Measurements from ENCODE around the gene PRKCA.
A peak's percentile ranks its signal among the peaks of the same experiment; 100 is the strongest.

The PRKCA gene

DNA sequence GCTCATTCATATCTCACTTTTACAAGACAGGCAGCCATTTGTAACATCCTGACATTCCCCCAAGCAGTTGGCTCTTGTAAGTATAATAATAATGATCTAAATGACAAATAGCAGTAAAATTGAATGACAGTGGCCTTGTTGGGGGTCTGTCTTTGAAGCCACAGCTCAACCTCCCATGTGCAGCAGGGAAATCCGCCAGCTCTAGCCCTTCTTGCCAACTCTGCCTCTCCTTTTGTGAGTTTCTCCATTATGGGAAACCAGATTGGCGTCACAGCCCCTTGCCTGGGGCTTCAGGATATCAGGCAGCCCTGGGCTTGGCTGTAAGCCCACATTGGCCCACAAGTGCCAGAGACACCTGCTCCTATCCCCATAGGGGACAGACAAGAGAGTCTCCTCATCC, 462.1 kb downstream of the PRKCA start:
- H3K4me1 ChIP-seq = no peaks in the 10 kb centered on the region
- H3K9me3 ChIP-seq = no peaks in the 10 kb centered on the region
- DNase-seq (ENCODE audit: low spot score in 2 of 2) = peak in 1 of 2 experiments; percentile 17
- H3K27me3 ChIP-seq (ENCODE audit: low read depth) = no peaks in the 10 kb centered on the region
- no peaks in the 10 kb centered on the region for H3K36me3 ChIP-seq (replicated peaks)
- H3K4me3 ChIP-seq = no peak overlapping the region
- in situ Hi-C loops (cut with MboI; ENCODE audit: low sequenced_read_pairs) = no loop called here

GRCh38 chr17:66767154-66767933, 464.9 kb downstream of the PRKCA start:
- in situ Hi-C loops (cut with MboI; ENCODE audit: low sequenced_read_pairs) = no loop called here

DNA sequence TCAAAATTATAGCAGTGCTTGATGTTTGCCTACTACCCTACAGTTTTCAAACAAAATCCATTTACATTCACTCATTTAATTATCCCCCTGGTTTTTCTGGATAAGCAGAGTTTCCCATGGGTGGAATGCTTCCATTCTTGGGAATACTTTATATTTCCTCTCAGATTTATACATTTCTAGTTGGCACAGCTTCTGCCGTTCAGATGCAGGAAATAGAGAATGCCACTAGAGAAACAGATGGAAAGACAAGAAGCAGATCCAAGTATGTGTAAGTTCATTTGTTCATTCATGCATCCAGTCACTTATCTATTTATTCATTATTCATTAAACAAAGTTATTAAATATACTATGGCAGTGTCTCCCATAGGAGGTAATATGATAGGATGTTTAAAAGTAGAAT, 467.5 kb downstream of the PRKCA start:
- Histone ChIP-seq H3K36me3 (replicated peaks) (no peaks in the 10 kb centered on the region), H3K4me1 (no peaks in the 10 kb centered on the region), H3K9me3 (no peaks in the 10 kb centered on the region), H3K27me3 (ENCODE audit: low read depth) (no peaks in the 10 kb centered on the region), H3K4me3 (no peak overlapping the region)
- in situ Hi-C loops (cut with MboI; ENCODE audit: low sequenced_read_pairs) = no loop called here
- DNase-seq (ENCODE audit: low spot score in 2 of 2) = no peak

More at GRCh38 chr17:66767154-66767933, 464.9 kb downstream of the PRKCA start:
- no peaks in the 10 kb centered on the region for H3K27me3 ChIP-seq (ENCODE audit: low read depth)
- no peaks in the 10 kb centered on the region for H3K9me3 ChIP-seq
- no peak overlapping the region for H3K4me3 ChIP-seq
- no peaks in the 10 kb centered on the region for H3K36me3 ChIP-seq (replicated peaks)
- H3K4me1 ChIP-seq = no peaks in the 10 kb centered on the region
- no peak for DNase-seq (ENCODE audit: low spot score in 2 of 2)

GRCh38 chr17:66772148-66772812, 469.9 kb downstream of the PRKCA start:
- Histone ChIP-seq H3K27me3 (ENCODE audit: low read depth) (no peaks in the 10 kb centered on the region), H3K36me3 (replicated peaks) (no peaks in the 10 kb centered on the region), H3K4me1 (no peaks in the 10 kb centered on the region), H3K9me3 (no peaks in the 10 kb centered on the region), H3K4me3 (no peak overlapping the region)
- in situ Hi-C loops (cut with MboI; ENCODE audit: low sequenced_read_pairs) = no loop called here
- DNase-seq (ENCODE audit: low spot score in 2 of 2) = no peak

DNA sequence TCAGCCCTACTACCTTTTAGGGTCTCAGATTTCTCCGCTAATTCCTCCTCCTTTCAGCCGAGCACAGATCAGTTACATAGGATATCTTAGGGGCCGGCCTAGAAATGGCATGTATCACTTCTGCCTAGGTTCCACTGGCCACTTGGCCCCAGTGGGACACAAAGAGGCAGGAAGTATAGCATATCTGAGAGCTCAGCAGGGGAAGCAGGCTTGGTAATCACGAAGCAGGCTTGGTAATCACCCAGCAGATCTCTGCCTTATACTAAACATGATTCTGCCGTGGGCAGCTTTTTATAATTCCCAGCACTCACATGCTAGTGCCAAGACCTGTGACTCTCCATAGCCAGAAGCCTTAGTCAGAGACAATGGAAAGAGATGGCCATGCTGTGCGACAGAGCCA, 472.9 kb downstream of the PRKCA start:
- Histone ChIP-seq H3K27me3 (ENCODE audit: low read depth) (no peaks in the 10 kb centered on the region), H3K9me3 (no peaks in the 10 kb centered on the region), H3K4me1 (peaks cover 7% of the 10 kb centered on the region), H3K4me3 (no peak overlapping the region), H3K36me3 (replicated peaks) (no peaks in the 10 kb centered on the region)
- DNase-seq (ENCODE audit: low spot score in 2 of 2) = no peak
- in situ Hi-C loops (cut with MboI; ENCODE audit: low sequenced_read_pairs) = no loop called here

DNA sequence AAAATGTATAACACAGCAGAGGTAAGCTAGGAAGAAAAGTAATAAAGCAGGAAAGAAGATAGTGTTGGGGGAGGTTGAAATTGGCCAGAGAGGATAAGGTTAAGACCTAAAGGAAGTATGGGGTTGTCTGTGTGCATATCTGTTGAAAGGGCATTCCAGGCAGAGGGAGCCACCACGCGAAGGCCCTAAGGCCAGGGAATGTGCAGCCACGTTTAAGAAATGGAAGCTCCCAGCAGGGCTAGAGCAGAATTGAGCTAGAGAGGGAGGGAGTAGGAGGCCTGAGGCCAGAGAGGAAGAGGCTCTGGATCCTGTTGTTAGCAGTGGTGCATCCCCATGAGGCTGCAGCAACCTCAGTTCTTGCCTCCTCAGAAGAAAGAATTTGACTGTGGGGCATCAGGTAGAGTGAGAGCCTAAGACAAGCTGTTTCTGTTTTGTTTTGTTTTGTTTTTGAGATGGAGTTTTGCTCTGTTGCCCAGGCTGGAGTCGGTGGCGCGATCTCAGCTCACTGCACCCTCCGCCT, 473.5 kb downstream of the PRKCA start:
- H3K4me3 ChIP-seq = no peak overlapping the region
- H3K36me3 ChIP-seq (replicated peaks) = no peaks in the 10 kb centered on the region
- in situ Hi-C loops (cut with MboI; ENCODE audit: low sequenced_read_pairs) = no loop called here
- H3K9me3 ChIP-seq = no peaks in the 10 kb centered on the region
- DNase-seq (ENCODE audit: low spot score in 2 of 2) = no peak
- no peaks in the 10 kb centered on the region for H3K27me3 ChIP-seq (ENCODE audit: low read depth)
- H3K4me1 ChIP-seq = peaks cover 7% of the 10 kb centered on the region

DNA sequence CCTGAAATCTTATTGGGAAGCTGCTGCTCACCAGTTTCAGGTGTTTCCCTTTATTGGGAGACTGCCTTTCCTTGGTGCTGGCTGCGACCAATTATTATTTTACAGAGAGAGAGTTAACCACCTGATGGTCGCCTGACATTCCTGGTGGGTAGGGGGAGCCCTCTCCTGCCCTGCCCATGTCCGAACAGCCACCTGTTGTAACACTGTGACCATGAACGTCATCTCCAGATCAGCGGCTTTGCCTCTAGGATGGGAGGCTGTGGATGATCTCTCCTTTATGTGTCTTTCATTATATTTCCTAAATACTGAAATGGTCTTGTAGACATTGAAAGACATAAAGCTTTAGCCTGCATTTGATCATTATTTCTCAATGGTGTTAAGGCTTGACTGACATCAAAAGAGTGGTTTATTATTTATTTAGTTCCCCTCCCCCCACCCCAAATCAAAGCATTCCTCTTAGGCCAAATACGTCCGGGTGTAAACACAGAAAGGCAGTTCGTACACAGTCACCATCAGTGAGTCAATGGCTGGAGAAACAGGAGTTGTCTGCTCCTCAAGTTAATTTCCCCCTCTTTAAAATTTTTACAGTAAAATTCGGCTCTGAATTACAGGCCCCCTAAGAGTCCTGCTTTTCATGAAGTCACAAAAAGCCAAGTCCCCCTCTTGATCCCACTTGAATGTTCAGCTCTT, 474.7 kb downstream of the PRKCA start:
- in situ Hi-C loops (cut with MboI; ENCODE audit: low sequenced_read_pairs) = no loop called here
- H3K4me1 ChIP-seq = peaks cover 7% of the 10 kb centered on the region

DNA sequence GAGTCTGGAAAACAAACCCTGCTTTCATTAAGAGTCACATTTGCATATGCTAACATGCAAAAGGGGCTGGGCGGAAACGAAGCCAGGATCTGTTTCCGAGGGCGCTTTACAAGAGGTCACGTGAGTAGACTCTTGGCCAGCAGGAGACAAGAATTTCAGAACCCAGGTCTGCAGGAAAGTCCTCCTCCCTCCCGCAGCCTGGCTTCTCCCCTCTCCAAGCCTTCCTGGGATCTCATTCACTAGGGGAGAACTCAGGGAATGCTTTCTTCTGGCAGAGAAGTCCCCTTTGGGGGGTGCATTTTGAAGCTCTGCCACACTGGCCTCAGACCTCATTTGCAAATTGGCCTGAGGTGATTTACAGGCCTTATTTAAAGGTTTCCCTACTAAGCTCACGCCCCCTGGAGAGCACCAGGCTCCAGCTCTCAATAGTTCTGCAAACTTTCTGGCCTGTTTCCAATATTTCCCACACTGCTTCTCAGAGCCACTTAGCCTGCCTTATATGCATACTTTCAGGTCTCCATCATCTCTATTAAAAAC, 475.3 kb downstream of the PRKCA start:
- DNase-seq (ENCODE audit: low spot score in 2 of 2) = peak; percentile 70 to 73
- Histone ChIP-seq H3K36me3 (replicated peaks) (no peaks in the 10 kb centered on the region), H3K4me3 (no peak overlapping the region), H3K9me3 (no peaks in the 10 kb centered on the region), H3K4me1 (peaks cover 7% of the 10 kb centered on the region), H3K27me3 (ENCODE audit: low read depth) (no peaks in the 10 kb centered on the region)
- in situ Hi-C loops (cut with MboI; ENCODE audit: low sequenced_read_pairs) = no loop called here

More for the DNA sequence above, 474.7 kb downstream of the PRKCA start:
- Histone ChIP-seq H3K36me3 (replicated peaks) (no peaks in the 10 kb centered on the region), H3K27me3 (ENCODE audit: low read depth) (no peaks in the 10 kb centered on the region), H3K9me3 (no peaks in the 10 kb centered on the region), H3K4me3 (no peak overlapping the region)
- no peak for DNase-seq (ENCODE audit: low spot score in 2 of 2)

DNA sequence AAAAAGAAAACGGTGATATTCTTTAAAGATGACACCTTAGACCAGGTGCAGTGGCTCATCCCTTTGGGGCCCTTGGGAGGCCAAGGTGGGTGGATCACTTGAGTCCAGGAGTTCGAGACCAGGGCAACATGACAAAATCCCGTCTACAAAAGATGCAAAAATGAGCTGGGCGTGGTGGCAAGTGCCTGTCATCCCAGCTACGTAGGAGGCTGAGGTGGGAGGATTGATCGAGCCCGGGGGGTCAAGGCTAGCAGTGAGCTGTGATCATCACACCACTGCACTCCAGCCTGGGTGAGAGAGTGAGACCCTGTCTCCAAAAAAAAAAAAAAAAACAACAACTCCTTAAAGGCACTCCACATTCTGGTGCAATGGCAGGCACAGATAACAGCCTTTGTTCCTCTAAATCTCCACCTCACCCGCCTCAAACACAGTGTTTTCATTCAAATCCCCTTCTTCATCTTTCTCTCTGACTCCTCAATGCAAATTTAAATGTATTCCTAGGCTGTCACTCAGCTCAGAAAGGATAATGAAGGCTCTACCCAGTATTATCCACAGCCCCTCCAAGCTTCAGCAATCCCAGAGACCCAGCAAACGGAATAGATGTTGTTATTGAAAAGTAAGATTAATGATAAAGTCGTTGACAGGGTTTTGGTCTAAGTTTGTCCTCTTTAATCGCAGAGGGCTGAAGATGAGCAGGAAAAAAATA, 476.3 kb downstream of the PRKCA start:
- no peaks in the 10 kb centered on the region for H3K9me3 ChIP-seq
- H3K36me3 ChIP-seq (replicated peaks) = no peaks in the 10 kb centered on the region
- in situ Hi-C loops (cut with MboI; ENCODE audit: low sequenced_read_pairs) = no loop called here
- peaks cover 7% of the 10 kb centered on the region for H3K4me1 ChIP-seq
- no peak for DNase-seq (ENCODE audit: low spot score in 2 of 2)
- H3K27me3 ChIP-seq (ENCODE audit: low read depth) = no peaks in the 10 kb centered on the region
- H3K4me3 ChIP-seq = no peak overlapping the region

GRCh38 chr17:66779237-66779606, 476.8 kb downstream of the PRKCA start:
- no peaks in the 10 kb centered on the region for H3K9me3 ChIP-seq
- peaks cover 7% of the 10 kb centered on the region for H3K4me1 ChIP-seq
- DNase-seq (ENCODE audit: low spot score in 2 of 2) = no peak
- no peaks in the 10 kb centered on the region for H3K27me3 ChIP-seq (ENCODE audit: low read depth)
- no peaks in the 10 kb centered on the region for H3K36me3 ChIP-seq (replicated peaks)
- in situ Hi-C loops (cut with MboI; ENCODE audit: low sequenced_read_pairs) = no loop called here
- no peak overlapping the region for H3K4me3 ChIP-seq

- H3K9me3 ChIP-seq = no peaks in the 10 kb centered on the region
- H3K4me1 ChIP-seq = peaks cover 7% of the 10 kb centered on the region
- H3K36me3 ChIP-seq (replicated peaks) = no peaks in the 10 kb centered on the region
- DNase-seq (ENCODE audit: low spot score in 2 of 2) = no peak
- no peaks in the 10 kb centered on the region for H3K27me3 ChIP-seq (ENCODE audit: low read depth)
- in situ Hi-C loops (cut with MboI; ENCODE audit: low sequenced_read_pairs) = no loop called here
- H3K4me3 ChIP-seq = no peak overlapping the region
Observed at GRCh38 chr17:66781135-66781534, 478.7 kb downstream of the PRKCA start.

DNA sequence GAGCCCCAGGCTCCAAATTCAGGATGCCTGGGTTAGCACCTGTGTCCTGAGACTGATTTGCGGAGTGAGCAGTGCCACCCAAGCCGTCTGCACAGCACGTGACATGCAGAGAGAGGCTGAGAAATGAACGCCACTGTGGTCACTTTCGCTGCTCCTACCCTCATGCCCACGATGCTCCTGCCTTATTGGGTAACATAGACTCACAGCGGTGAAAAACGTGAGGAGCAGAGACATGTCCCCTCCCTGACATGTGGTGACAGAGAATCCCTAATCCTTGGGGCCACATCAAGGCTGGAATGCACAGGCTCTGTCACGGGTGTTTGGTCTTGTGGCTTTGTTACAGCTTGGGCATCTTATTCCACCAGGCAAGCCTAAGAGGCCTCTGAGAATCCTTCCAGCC, 480.4 kb downstream of the PRKCA start:
- no peak for DNase-seq (ENCODE audit: low spot score in 2 of 2)
- H3K4me1 ChIP-seq = peaks cover 2% of the 10 kb centered on the region
- H3K4me3 ChIP-seq = no peak overlapping the region
- H3K27me3 ChIP-seq (ENCODE audit: low read depth) = no peaks in the 10 kb centered on the region
- no peaks in the 10 kb centered on the region for H3K36me3 ChIP-seq (replicated peaks)
- H3K9me3 ChIP-seq = no peaks in the 10 kb centered on the region
- in situ Hi-C loops (cut with MboI; ENCODE audit: low sequenced_read_pairs) = no loop called here

- no peaks in the 10 kb centered on the region for H3K36me3 ChIP-seq (replicated peaks)
- in situ Hi-C loops (cut with MboI; ENCODE audit: low sequenced_read_pairs) = no loop called here
- DNase-seq (ENCODE audit: low spot score in 2 of 2) = no peak
- H3K4me1 ChIP-seq = no peaks in the 10 kb centered on the region
- H3K4me3 ChIP-seq = no peak overlapping the region
- H3K9me3 ChIP-seq = no peaks in the 10 kb centered on the region
- H3K27me3 ChIP-seq (ENCODE audit: low read depth) = no peaks in the 10 kb centered on the region
Observed at GRCh38 chr17:66783656-66784381, 481.4 kb downstream of the PRKCA start.
